NCI-H2227 (cell line): ENCODE data around the gene CBFA2T2.
"Not testable (repeated sequence)": the region's sequence is repeated elsewhere in the genome, so short reads cannot be mapped to it uniquely, and the experiment has no call there.

ENCODE experiments used
- DNase-seq: peaks from one replicate; lab custom pipeline; 2025; ENCODE audit not compliant: unreplicated experiment; lab: John Stamatoyannopoulos, UW

The CBFA2T2 gene

GRCh38 chr20:33490023-33490933, at the start of gene CBFA2T2:
TSS of gene CBFA2T2 (plus strand) at chr20:33490096. CDS start at chr20:33490268, 172 bp downstream.
- DNase-seq = peak; percentile 92

DNA sequence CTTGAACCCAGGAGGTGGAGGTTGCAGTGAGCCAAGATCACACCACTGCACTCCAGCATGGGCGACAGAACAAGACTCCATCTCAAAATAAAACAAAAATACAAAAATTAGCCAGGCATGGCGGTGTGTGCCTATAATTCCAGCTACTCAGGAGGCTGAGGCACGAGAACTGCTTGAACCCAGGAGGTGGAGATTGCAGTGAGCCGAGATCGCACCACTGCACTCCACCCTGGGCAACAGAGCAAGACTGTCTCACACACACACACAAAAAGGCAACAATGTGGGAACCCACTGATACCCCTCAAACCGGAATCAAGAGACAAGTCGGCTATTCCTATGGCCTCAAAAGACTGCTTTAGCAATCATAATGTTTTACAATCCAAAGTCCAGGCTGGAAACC, 49.3 kb upstream of the CBFA2T2 start:
- not testable (repeated sequence) for DNase-seq

GRCh38 chr20:33441142-33441955, 48.5 kb upstream of the CBFA2T2 start:
- DNase-seq = peak; percentile 24

GRCh38 chr20:33442136-33443005, 47.5 kb upstream of the CBFA2T2 start:
- DNase-seq = peak; percentile 31

DNA sequence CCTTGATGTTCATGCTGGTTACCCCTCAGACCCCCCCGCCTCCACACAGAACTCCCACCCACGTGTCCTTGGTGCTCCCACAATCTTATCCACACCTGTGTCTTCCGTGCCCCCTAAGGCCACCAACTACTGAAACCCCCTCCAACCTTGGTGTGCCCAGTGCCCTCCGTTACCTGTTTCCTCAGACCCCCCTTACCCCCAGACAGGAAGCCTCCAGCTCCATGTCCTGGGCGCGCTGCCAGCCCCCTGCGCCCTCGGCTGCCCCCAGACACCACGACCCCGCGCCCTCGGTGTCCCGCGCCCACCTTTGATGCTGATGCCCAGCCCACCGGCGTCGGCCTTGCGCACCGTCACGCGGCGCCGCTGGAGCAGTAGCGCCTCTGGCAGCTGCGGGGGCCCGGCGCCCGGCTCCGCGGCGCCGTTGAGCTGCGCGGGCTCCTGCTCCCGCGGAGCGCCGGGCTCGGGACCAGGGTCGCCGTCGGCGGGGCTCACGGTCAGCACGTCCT, 46.8 kb upstream of the CBFA2T2 start:
- DNase-seq = peak; percentile 67

- DNase-seq = peak; percentile 91
These were observed 46.2 kb upstream of the CBFA2T2 start, which contains the start of gene SNTA1 for GRCh38 chr20:33443512-33444239. TSS of gene SNTA1 (minus strand) at chr20:33443763. CDS start at chr20:33443620, 143 bp downstream.

DNA sequence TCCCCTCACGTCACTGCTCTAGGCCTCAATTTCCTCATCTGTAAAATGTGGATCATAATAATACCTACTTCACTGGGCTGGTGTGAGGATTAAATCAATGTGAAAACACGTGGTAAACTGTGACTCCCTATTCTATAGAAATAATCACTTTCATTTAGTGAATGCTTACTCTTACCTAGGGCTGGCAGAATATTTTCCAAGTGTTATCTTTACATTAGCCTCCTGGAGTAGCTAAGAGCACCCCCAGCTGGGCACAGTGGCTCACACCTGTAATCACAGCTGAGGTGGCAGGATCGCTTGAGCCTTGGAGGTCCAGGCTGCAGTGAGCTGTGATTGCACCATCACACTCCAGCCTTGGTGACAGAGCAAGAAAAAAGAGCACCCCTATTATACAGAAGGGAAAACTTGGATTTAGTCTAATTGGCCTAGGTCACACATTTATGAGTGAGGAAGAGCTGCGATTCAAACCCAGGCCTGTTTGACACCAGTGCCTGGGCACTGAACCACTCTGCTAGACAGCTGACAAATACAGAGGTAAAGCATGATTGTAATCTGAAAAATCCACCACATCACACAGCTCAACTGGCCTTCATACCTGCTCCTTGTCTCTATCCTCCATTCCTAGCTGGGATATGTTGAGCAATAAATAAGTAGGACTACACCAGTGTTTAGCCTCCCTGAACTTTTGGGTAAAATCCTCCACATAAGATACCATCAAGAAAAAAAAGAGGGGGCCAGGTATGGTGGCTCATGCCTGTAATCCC, 44.9 kb upstream of the CBFA2T2 start:
- peak; percentile 29 for DNase-seq

- DNase-seq = no peak
These were observed 43.8 kb upstream of the CBFA2T2 start for GRCh38 chr20:33445881-33446625.

GRCh38 chr20:33450867-33451266, 39.0 kb upstream of the CBFA2T2 start:
- no peak for DNase-seq

DNA sequence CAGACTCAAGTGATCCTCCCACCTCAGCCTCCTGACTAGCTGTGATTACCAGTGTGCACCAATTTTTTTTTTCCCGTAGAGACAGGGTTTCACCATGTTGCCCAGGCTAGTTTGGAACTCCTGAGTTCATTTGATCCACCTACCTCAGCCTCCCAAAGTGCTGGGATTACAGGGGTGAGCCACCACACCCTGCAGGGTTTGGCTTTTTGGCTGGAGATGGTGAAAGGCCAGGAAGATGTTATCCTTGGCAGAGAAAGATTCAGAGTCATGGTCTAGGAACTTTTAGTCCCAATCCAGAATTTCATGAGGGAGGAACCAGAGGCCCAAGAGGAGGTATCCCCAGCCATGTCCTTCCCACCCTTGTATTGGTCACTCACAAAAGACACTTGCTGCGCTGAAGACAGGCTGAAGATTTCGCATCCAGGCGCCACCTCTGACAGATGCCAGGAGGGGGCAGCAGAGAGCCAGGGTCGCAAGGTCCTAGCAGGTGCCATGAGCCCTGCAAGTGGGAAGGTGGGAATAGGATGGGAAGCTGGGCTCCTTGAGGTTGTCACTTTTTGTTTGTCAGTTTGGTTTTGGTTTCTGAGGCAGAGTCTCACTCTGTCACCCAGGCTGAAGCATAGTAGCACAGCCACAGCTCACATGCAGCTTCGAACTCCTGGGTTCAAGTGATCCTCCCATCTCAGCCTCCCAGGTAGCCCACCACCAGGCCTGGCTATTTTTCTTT, 32.8 kb upstream of the CBFA2T2 start:
- peak; percentile 79 for DNase-seq

GRCh38 chr20:33459599-33459998, 30.3 kb upstream of the CBFA2T2 start:
- DNase-seq = no peak

DNA sequence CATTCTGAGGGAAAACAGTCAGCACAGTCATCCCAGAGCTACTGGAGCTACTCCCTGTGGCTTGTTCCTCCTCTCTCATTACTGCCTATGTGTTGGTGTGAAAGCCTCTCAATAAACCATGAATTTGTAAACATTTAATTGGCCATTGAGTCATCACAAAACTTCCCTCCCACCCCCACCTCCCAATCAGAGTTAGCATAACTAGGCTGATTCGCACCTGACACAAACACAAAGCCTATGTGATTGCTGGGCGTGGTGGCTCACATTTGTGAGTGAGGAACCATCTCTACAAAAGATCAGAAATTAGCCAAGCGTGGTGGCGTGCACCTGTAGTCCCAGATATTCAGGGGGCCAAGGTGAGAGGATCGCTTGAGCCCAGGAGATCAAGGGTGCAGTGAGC, 29.2 kb upstream of the CBFA2T2 start:
- no peak for DNase-seq

DNA sequence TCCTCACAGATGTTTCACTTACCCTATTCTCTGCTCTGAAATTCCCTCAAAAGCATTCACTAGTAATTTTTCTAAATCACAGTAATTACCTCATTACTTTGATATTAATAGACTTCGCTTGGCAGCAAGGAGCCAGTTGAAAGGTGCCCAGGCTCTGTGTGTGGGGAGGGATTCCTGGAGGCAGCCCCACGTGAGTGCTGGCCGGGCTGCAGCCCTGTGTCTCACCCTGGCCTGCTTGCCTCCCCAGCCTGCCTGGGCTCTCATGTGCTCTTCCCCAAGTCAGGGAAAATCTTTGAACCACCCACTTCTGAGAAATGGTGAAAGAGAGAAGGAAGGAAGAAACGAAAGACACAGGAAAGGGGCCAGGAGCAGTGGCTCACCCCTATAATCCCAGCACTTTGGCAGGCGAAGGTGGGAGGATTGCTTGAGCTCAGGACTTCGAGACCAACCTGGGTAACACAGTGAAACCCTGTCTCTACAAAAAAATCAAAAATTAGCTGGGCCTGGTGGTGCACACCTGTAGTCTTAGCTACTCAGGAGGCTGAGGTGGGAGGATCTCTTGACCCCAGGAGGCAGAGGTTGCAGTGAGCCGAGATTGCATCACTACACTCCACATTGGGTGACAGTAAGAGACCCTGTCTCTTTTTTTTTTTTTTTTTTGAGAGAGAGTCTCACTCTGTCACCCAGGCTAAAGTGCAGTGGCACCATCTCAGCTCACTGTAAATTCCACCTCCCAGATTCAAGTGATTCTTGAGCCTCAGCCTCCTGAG, 26.4 kb upstream of the CBFA2T2 start:
- peak; percentile 29 for DNase-seq

GRCh38 chr20:33464759-33465158, 25.1 kb upstream of the CBFA2T2 start:
- not testable (repeated sequence) for DNase-seq

DNA sequence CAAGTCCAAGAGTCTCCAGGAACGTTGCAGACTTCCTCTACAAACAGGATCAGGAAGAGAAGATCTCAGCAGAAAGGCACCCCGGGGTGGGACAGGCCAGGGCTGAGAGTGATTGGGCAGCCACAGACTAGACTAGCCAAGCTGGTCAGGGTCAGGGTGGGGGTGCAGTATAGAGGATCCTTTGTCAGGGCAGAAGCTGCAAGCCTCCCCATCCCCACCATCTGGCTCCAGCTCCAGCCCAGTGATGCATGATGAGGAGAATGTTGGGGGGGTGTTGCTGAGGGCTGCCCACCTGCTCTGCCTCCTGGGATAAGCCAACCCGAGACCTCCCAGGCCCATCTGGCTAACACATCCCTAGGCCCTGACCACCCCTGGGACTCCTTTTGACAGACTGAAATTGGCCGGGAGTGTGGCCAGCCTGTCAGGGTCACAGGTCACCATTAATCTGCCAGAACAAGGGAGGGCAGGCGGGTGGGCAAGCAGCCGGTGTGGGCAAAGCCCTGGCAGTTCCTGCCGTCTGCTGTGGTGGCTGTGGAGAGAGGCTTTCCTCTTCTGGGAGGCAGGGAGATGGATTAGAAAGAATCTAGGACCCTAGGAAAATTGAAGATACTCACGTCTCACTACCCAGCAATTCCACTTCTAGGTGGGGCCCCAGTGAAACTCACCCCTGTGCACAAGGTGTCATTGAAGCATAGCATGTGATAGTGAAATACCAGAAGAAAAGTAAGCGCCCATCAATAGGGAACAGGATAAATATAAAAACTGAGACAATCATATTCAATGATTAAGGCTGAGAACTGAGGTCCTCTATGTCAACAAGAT, 24.2 kb upstream of the CBFA2T2 start:
- peak; percentile 24 for DNase-seq

DNA sequence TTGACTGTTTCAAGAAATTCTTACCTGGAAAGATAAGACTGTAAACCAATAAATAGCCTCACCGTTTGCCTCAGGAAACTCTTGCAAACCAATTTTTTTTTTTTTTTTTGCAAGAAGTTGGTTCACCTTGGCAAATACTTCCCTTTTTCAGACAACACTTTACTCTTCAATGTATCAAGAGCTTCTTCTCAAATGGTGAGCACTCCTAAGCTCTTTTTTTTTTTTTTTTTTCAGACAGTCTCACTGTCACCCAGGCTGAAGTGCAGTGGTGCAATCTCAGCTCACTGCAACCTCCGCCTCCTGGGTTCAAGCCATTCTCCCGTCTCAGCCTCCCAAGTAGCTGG, 23.6 kb upstream of the CBFA2T2 start:
- DNase-seq = no peak
